HuH-7 (cell line): ENCODE measurements around the gene IGSF9B.

Experiments used
- DNase-seq: peaks from one replicate; pipeline ENCODE4 v3.0.0; 2011; ENCODE audit warnings: low spot score

IGSF9B gene

GRCh38 chr11:133936592-133936991 is 20.2 kb downstream of the IGSF9B start:
- no peak for DNase-seq

- DNase-seq, result no peak
Measured at GRCh38 chr11:133936136-133936535, 20.6 kb downstream of the IGSF9B start.

- no peak for DNase-seq
Measured at GRCh38 chr11:133935551-133935910, 21.2 kb downstream of the IGSF9B start.

GRCh38 chr11:133934599-133935550 is 21.9 kb downstream of the IGSF9B start:
- no peak for DNase-seq

GRCh38 chr11:133934096-133934495 is 22.7 kb downstream of the IGSF9B start:
- no peak for DNase-seq

GRCh38 chr11:133931449-133932060 is 25.2 kb downstream of the IGSF9B start:
- DNase-seq, result no peak

GRCh38 chr11:133930767-133931448 is 25.9 kb downstream of the IGSF9B start:
- DNase-seq, result peak; percentile 75

GRCh38 chr11:133930053-133930766 is 26.6 kb downstream of the IGSF9B start:
- DNase-seq, result no peak

GRCh38 chr11:133929401-133930052 is 27.2 kb downstream of the IGSF9B start:
- no peak for DNase-seq

GRCh38 chr11:133928628-133929059 is 28.1 kb downstream of the IGSF9B start:
- no peak for DNase-seq

- peak; percentile 80 for DNase-seq
Measured at GRCh38 chr11:133927690-133928627, 28.8 kb downstream of the IGSF9B start.

- no peak for DNase-seq
Measured at GRCh38 chr11:133926466-133927246, 30.1 kb downstream of the IGSF9B start.

GRCh38 chr11:133925756-133926155 is 31.0 kb downstream of the IGSF9B start:
- DNase-seq, result no peak

- DNase-seq, result no peak
Measured at GRCh38 chr11:133924661-133925060, 32.1 kb downstream of the IGSF9B start.

- DNase-seq, result no peak
Measured at GRCh38 chr11:133922078-133922870, 34.5 kb downstream of the IGSF9B start.

GRCh38 chr11:133921513-133921912 is 35.3 kb downstream of the IGSF9B start:
- DNase-seq, result no peak

- DNase-seq, result no peak
Measured at GRCh38 chr11:133921026-133921425, 35.7 kb downstream of the IGSF9B start.

- DNase-seq, result no peak
Measured at GRCh38 chr11:133920109-133920990, 36.4 kb downstream of the IGSF9B start.
